ENCODE results near the gene UBAC2.

The UBAC2 gene

DNA sequence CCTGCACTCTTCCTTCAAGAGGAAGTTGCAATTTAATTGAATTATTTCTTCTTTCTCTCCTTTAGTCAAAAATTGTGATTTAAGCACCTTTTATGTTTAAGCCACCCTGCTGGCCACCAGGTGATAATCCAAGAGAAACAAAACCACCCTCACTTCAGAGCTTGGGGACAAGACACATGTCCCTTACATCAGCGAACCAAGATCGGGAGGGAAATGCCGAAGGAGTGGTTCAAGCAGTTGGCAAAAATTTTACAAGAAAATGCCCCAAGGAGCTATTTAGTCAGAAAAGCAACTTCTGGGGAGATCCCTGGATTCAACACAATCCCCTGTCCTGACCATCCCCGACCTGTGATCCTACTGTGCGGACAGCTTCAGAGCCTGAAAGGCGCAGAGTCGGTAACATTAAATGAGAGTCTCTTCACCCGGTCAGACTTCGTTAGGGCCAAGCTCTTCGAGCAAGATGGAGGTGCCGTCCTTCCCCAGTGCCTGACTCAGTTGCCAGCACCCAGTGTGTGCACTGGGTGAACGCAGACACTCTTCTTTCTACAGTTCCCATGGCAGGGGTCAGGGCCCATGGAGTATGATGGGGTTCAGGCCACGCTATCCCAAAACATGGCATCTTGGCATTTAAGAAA is 222.0 kb downstream of the UBAC2 start:
- no peak for DNase-seq

DNA sequence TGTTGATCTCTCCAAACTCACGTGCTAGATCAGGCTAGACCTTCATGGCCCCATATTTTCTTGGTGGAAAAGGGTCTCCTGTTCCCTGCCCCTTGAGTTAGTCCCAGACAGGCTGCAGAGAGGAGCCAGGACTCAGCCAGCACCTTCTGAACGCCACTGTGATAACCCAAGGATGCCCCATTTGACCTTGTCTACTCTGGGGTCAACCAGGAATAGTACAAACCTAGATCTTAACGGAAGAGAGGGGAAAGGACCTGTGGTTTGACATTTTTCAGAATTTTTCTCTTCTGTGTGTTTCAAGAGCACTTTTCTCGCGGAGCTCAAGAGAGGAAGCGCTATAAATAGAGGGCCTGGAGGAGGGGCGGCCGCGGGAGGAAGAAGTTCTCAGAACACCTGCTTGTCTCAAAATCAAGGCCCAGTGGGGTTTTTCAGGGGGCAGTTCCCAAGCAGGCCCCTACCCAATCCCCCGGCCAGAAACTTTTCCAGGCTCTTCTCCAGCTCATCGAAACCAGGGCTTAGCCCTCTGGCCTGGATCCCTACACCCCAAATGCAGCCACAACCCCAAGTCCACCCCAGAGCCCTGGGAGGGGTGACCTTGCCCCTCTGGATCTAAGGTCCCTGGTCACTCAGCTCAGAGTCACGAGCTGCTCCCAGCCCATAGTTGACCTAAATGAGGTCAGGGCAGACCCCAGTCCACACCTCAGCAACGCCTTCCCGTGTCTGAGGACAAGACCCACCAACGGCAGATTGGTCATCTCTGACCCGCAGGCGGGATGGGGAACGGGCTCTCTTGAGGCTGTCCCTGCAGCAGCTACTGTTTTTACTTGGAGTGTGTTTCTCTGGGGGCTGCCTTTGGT is 225.1 kb downstream of the UBAC2 start:
- DNase-seq: no peak

DNA sequence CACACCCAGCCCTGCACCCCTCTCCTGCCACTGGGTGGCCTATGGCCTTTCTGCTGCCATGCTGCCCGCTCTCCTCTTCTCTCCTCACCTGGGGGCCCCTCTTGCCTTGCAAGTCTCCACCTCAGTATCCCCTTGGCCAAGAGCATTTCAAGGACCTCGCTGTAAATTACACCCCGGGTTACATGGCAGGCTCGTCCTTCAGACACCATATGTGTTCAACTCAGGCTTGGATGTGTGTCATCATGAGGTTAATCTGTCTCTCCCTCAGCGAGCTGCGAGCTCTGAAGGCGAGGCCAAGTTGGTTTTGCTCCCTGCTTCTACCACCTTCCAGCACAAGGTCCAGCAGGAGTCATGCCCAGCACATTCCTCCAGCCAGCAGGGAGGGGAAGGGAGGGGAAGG is 225.8 kb downstream of the UBAC2 start:
- DNase-seq: no peak

DNA sequence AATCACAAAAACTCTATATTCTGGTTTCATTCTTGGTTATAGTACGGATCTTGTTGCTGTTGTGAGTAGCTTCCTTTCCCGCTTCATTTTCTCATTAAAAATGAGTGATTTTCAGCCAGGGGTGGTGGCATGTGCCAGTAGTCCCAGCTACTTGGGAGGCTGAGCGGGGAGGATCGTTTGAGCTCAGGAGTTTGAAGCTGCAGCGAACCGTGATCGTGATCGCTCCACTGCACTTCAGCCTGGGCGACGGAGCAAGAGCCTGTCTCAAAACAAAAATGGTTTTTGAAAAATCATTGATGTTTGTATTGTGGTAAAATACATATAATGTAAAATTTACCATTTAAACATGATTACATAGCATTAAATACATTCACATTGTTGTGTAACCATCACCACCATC is 229.0 kb downstream of the UBAC2 start:
- no peak for DNase-seq

DNA sequence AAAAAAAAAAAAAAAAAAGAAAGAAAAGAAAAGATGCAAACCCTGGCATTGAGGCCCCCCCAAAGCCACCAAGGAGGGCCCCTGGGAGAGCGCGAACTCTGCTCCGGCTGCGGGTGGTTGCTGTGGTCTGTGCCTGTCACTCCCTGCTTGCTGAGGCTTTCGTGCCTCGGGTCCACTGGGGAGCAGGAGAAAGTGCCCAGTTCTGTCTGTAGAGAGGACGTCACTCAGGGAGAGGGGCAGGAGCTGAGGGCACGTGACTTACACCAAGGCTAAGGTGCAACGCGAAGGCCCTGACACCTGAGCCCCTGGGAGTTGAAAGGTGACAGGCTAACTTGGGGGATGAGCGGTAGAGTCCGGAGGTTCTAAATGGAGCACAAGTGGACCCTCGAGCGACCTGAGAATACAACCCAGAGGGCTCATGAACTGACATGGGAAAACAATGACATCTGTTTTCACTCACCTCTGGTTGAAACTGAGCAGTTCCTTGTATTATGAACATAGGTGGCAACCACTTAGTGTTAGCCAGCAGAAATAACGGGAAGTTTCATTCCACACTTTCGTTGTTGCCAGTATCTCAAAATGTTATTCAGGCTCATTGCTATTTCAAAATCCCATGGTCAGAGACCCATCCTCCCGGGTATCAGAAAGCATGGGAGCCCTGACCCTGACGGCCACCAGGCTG is 231.4 kb downstream of the UBAC2 start:
- DNase-seq: no peak

DNA sequence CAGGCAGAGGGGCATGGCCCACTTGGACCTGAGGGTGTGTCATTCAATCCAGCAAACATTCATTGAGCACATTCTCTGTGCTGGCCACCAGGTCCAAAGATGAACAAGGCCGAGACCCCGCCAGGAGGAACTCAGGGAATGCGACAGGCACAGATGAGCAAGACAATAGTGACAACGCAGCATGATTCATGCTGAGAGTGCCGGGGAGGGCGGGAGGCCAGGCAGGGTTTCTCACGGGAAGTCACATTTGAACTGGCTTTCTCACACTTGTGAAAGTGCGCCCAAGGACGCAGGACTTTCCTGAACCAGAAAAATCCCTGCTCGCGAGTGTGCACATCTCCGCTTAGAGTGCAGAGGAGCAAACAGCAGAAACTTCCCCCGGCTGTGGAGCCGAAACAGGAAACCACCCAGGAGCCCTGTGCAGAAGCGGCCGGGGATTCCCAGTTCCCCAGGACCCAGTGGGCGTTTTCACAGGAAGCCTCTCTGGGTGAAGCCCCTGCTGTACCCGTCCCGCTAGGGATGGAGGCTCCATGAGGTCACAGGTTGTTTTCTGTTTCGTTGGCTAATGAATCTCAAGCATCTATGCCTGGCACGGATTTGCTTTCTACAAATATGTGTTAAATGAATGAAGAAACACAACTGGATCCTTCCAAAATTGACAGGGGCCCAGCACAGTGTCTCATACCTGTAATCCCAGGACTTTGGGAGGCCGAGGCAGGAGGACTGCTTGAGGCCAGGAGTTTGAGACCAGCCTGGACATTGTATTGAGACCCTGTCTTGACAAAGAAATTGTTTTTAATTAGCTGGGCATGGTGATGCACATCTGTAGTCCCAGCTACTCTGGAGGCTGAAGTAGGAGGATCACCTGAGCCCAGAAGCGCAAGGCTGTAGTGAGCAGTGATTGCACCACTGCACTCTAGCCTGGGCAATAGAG is 232.2 kb downstream of the UBAC2 start:
- no peak for DNase-seq

DNA sequence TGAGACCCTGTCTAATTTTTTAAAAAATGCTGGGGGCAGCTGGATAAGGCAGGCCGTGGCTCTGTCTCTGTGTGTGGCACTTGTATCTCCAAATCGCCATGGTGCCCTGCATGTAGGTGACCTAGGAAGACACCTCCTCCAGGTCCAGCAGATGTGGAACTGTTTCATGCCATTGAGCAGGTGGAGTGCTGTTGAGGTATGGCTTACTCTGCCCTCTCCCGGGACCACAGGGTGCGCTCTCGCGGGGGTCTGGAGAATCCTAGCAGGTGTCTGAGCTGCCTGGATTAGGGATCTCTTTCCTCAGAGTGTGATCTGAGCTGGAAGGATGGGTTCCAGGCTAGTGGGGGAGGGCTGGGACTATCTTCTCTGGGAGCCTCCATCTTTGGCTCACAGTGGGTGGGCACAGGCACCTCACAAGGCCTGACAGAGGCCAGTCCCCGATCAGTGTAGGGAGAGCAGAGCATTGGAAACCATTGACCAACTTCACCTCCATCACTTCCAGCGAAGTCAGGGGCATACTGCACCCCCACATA is 233.0 kb downstream of the UBAC2 start:
- DNase-seq: no peak

DNA sequence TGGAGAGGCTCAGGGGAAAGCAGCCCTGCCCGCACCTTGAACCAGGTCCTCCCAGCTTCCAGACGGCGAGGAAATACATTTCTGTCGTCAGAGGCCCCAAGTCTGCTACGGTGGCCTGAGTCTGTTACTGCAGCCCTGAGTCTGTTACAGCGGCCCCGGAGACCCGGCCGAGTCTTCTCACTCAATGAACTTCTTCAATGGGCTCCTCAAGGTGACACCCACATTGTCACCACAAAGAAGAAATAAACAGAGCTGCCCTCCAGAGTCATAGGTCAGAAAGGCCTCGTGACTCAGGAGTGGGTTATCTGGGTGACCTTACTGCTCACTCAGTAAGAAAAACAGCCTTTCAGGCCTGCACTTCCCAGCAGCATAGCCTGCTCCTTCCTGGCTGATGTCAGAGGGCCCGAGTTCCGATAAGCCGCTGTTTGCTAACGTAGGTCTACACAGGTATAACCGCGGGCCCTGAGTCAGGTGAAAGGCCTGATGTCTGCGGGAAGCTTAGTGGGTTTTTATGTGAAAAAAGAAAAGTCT is 233.7 kb downstream of the UBAC2 start:
- DNase-seq: no peak

DNA sequence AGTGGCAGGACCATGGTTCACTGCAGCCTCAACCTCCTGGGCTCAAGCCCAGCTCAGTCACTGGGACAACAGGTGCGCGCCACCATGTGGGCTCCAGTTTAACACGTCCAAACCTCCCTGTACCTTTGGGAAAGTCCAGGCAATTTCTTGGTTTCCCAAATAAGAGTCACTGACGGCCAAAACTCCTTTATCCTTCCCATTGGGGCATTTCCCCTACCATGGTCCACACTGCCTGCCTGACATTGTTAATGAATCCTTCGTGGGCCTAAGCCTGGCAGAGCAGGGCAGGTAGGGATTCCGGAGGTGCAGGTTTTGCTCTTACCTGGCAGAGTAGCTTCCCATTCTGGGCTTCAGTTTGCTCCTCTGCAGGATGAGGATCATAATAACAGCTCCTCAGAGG is 234.5 kb downstream of the UBAC2 start:
- no peak for DNase-seq

DNA sequence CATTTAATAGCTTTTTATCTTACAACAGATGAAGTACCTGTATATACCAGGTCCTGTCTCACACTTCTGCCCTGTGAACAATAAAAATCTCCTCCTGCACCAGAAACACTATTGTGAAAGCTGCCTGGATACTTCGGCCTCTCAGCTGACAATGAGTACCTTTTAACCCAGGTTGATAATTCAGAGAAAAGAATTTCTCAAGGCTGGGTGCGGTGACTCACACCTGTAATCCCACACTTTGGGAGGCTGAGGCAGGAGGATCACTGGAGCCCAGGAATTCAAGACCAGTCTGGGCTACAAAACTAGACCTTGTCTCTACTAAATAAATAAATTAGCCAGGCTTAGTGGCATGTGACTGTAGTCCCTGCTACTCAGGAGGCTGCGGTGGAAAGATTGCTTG is 235.3 kb downstream of the UBAC2 start:
- no peak for DNase-seq
